Chondrocyte (in vitro differentiated cells): ENCODE results near the gene IRF3. TPM values are rescaled to one million over a fixed set of nuclear protein-coding genes. Genes with fewer than 3 reads are reported as not detected.
"Not testable (repeated sequence)": the region's sequence is repeated elsewhere in the genome, so short reads cannot be mapped to it uniquely, and the experiment has no call there.

Experiments used
- DNase-seq: peaks from one replicate; pipeline ENCODE4 v3.0.0; 2021; ENCODE audit warnings: mixed read lengths, low spot score
- H3K27ac Mint-ChIP-seq: one replicate; pipeline ENCODE4 v1.8.0; 2021; ENCODE audit warnings: mild to moderate bottlenecking, moderate library complexity, mixed read lengths; ENCODE audit not compliant: unreplicated experiment
- H3K27me3 Mint-ChIP-seq: 2 replicates; pipeline ENCODE4 v1.8.0; 2021; ENCODE audit warnings: low read depth, mixed read lengths
- H3K36me3 Mint-ChIP-seq: 2 replicates; pipeline ENCODE4 v1.8.0; 2021; ENCODE audit warnings: low read depth, mixed read lengths
- H3K4me1 Mint-ChIP-seq: 2 replicates; pipeline ENCODE4 v1.8.0; 2021; ENCODE audit warnings: low read depth, mild to moderate bottlenecking, mixed read lengths
- H3K4me3 Mint-ChIP-seq: one replicate; pipeline ENCODE4 v1.8.0; 2021; ENCODE audit warnings: mild to moderate bottlenecking, moderate library complexity, mixed read lengths; ENCODE audit not compliant: unreplicated experiment
- H3K9me3 Mint-ChIP-seq: 2 replicates; pipeline ENCODE4 v1.8.0; 2021; ENCODE audit warnings: low read depth, mixed read lengths
- CTCF ChIP-seq: fragments of 200-600 bp; sonication (generic); IDR thresholded peaks from 2 replicates; pipeline ENCODE4 v1.5.0; 2021; ENCODE audit warnings: antibody characterized with exemption, mild to moderate bottlenecking, moderate library complexity
- total RNA-seq: library from RNA; stranded (reverse); gene quantifications from 3 replicates; pipeline ENCODE4 v1.2.1, GENCODE V29; 2021

The IRF3 gene
- total RNA-seq, 1 donor from 2014 or later: 53.0 TPM

GRCh38 chr19:49635530-49636232 is 30.0 kb downstream of the IRF3 start:
- Mint-ChIP-seq H3K27ac (peak overlapping the region; percentile 65), H3K4me3 (no peak overlapping the region), H3K36me3 (peaks cover 3% of the 10 kb centered on the region), H3K27me3 (no peaks in the 10 kb centered on the region), H3K4me1 (peaks cover 59% of the 10 kb centered on the region), H3K9me3 (no peaks in the 10 kb centered on the region)
- no peak for DNase-seq
- TF ChIP-seq CTCF: peak; percentile 19

- H3K9me3 Mint-ChIP-seq, H3K27me3 Mint-ChIP-seq, DNase-seq, H3K4me3 Mint-ChIP-seq, H3K36me3 Mint-ChIP-seq: not testable (repeated sequence)
- Mint-ChIP-seq H3K4me1 (peaks cover 45% of the 10 kb centered on the region), H3K27ac (peak overlapping the region; percentile 36)
Measured at GRCh38 chr19:49633273-49633672, 32.4 kb downstream of the IRF3 start.

- no peak overlapping the region for H3K27ac Mint-ChIP-seq
- peaks cover 3% of the 10 kb centered on the region for H3K36me3 Mint-ChIP-seq
Measured at GRCh38 chr19:49632576-49632975, 33.1 kb downstream of the IRF3 start.

GRCh38 chr19:49631610-49632192 is 34.0 kb downstream of the IRF3 start:
- Mint-ChIP-seq H3K36me3 (peaks cover 5% of the 10 kb centered on the region), H3K27ac (no peak overlapping the region), H3K4me3 (no peak overlapping the region), H3K4me1 (peaks cover 33% of the 10 kb centered on the region), H3K9me3 (no peaks in the 10 kb centered on the region), H3K27me3 (no peaks in the 10 kb centered on the region)
- no peak for DNase-seq
- TF ChIP-seq CTCF: no peak

More at GRCh38 chr19:49632576-49632975, 33.1 kb downstream of the IRF3 start:
- Mint-ChIP-seq H3K4me1 (peaks cover 40% of the 10 kb centered on the region), H3K27me3 (no peaks in the 10 kb centered on the region), H3K4me3 (no peak overlapping the region), H3K9me3 (no peaks in the 10 kb centered on the region)
- DNase-seq: no peak
- no peak for TF ChIP-seq CTCF

GRCh38 chr19:49631014-49631588 is 34.6 kb downstream of the IRF3 start:
- H3K27ac Mint-ChIP-seq: peak overlapping the region; percentile 45
- TF ChIP-seq CTCF: no peak
- H3K4me3 Mint-ChIP-seq: no peak overlapping the region
- no peaks in the 10 kb centered on the region for H3K27me3 Mint-ChIP-seq
- no peaks in the 10 kb centered on the region for H3K9me3 Mint-ChIP-seq
- no peak for DNase-seq
- H3K36me3 Mint-ChIP-seq: peaks cover 5% of the 10 kb centered on the region
- H3K4me1 Mint-ChIP-seq: peaks cover 27% of the 10 kb centered on the region
